Upper lobe of left lung (tissue), 6 donors: ENCODE measurements around the gene ARMH2. TPM values are rescaled to one million over a fixed set of nuclear protein-coding genes. Genes with fewer than 3 reads are reported as not detected.
A peak's percentile ranks its signal among the peaks of the same experiment; 100 is the strongest.

Experiments
- ATAC-seq, 2 donors: fragments of 200-7000 bp; cut with Tn5 transposase; one replicate each; pipeline ENCODE4 v1.9.1; 2022; ENCODE audit warnings: mild to moderate bottlenecking in 2 of 2, moderate library complexity in 2 of 2; ENCODE audit not compliant: low FRiP score in 2 of 2
- DNase-seq, 2 donors: peaks; one replicate each; pipeline ENCODE4 v3.0.0-alpha.2; 2019 to 2020
- H3K27ac ChIP-seq, 4 donors: fragments of 200-600 bp; sonication (generic); one replicate each; pipeline ENCODE4 v1.5.1; 2016 to 2019
- H3K27me3 ChIP-seq, 4 donors: fragments of 200-600 bp; sonication (generic); one replicate each; pipeline ENCODE4 v1.5.1; 2017 to 2019
- H3K36me3 ChIP-seq, 4 donors: fragments of 200-600 bp; sonication (generic); one replicate each; pipeline ENCODE4 v1.5.1; 2016 to 2019
- H3K4me1 ChIP-seq, 4 donors: fragments of 200-600 bp; sonication (generic); one replicate each; pipeline ENCODE4 v1.5.1; 2018 to 2019
- H3K4me3 ChIP-seq, 4 donors: fragments of 200-600 bp; sonication (generic); one replicate each; pipeline ENCODE4 v1.5.1; 2017 to 2019; ENCODE audit warnings: mild to moderate bottlenecking in 2 of 4, moderate library complexity in 1 of 4
- H3K9me3 ChIP-seq, 4 donors: fragments of 200-600 bp; sonication (generic); one replicate each; pipeline ENCODE4 v1.5.1; 2018 to 2019
- EP300 ChIP-seq, 4 donors: sonication (generic); formaldehyde crosslinking; IDR thresholded peaks; one replicate each; pipeline ENCODE4 v1.5.1; 2017; ENCODE audit warnings: antibody characterized with exemption in 4 of 4, control low read depth in 2 of 4
- POLR2A ChIP-seq, 4 donors: fragments of 450-650 bp; IDR thresholded peaks; one replicate each; pipeline ENCODE4 v1.5.1; 2016 to 2017; ENCODE audit warnings: antibody characterized with exemption in 4 of 4, mild to moderate bottlenecking in 2 of 4
- POLR2AphosphoS5 ChIP-seq, 2 donors: sonication (generic); formaldehyde crosslinking; IDR thresholded peaks; one replicate each; pipeline ENCODE4 v1.5.1; 2017; ENCODE audit warnings: antibody characterized with exemption in 2 of 2
- WGBS, 2 donors: methylation state at CpG; one replicate each; pipeline ENCODE4 v1.1.5; 2017 to 2018; 5-methylcytosine and 5-hydroxymethylcytosine counted together
- total RNA-seq, 6 donors: library from RNA; depleted of rRNA in 4 of 6; stranded (reverse); fragments of >200 nt in 4 of 6; gene quantifications; one replicate each; pipeline versions ENCODE4 v1.1.0 to v1.2.1, GENCODE V29; 2016 to 2021
- TF ChIP-seq, protein P1 (sequence below), 6 experiments: fragments of 450-650 bp in 4 of 6; fragments of 200-600 bp in 2 of 6; sonication (generic) in 2 of 6; IDR thresholded peaks; one replicate each; pipeline ENCODE4 v1.5.1; 2016 to 2019; ENCODE audit warnings: antibody characterized with exemption in 6 of 6
- donor health status: DM: no; HTN: no; CAD: no; lungs with moderate emphysema.
- donor health status: DM: no; HTN: yes; CAD: no; lungs with severe emphysema.

The ARMH2 gene
- total RNA-seq, 6 donors from 2014 or later: 0.76 to 2.4 (median 1.7) TPM; not detected in 3

DNA sequence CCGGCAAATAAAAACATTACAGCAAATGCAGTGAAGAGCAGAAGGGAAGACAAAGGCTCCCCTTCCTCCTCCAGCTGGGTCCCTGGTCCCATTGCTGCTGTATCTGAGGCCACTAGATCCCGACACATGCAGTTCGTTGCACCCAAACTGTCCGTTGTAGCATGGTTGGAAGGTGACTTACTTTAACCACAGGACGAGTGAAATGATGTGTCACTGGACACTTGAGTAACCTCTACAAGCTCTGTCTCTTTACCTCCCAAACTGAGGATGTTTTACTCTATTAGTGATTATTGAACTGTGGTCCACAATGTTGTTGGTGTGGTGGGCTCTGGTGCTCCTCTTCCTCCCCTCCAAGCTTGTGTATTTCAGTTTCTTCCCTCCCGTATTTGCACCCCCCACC, 46.2 kb upstream of the ARMH2 start:
- no peak for DNase-seq
- 82 to 95% methylated on average over 6 of the region's 6 CpGs for WGBS, 2 donors
- Histone ChIP-seq H3K36me3 (peaks cover 0 to 63% (median 16%) of the 10 kb centered on the region in 4 donors), H3K27ac (no peak overlapping the region), H3K4me3 (no peak overlapping the region), H3K4me1 (no peaks in the 10 kb centered on the region), H3K9me3 (no peaks in the 10 kb centered on the region), H3K27me3 (no peaks in the 10 kb centered on the region)
- no peak for TF ChIP-seq POLR2AphosphoS5 (IDR thresholded peaks at IDR 0.05)
- TF ChIP-seq EP300 (IDR thresholded peaks at IDR 0.05): no peak
- TF ChIP-seq POLR2A (IDR thresholded peaks at IDR 0.05): no peak
- TF ChIP-seq, protein P1, sequence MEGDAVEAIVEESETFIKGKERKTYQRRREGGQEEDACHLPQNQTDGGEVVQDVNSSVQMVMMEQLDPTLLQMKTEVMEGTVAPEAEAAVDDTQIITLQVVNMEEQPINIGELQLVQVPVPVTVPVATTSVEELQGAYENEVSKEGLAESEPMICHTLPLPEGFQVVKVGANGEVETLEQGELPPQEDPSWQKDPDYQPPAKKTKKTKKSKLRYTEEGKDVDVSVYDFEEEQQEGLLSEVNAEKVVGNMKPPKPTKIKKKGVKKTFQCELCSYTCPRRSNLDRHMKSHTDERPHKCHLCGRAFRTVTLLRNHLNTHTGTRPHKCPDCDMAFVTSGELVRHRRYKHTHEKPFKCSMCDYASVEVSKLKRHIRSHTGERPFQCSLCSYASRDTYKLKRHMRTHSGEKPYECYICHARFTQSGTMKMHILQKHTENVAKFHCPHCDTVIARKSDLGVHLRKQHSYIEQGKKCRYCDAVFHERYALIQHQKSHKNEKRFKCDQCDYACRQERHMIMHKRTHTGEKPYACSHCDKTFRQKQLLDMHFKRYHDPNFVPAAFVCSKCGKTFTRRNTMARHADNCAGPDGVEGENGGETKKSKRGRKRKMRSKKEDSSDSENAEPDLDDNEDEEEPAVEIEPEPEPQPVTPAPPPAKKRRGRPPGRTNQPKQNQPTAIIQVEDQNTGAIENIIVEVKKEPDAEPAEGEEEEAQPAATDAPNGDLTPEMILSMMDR (IDR thresholded peaks at IDR 0.05): no peak
- no peak for ATAC-seq

DNA sequence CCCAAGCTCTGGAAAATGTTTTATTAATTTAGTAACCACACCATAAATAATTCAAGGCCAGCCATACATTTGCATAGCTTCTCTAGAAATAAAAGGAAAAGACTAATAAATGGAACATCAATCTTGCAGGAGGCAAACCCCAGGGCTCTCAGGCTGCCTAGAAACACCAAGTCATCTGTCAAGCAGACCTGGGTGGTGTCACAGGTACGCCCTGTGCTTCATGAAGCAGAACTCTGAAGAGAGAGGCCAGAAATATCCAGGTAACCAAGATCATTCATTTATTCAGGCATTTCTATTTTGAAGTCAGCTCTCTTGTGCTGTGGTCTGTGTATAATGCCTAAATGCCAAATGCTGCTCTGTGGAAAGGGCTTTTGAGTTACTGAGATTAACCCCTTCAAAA, 45.3 kb upstream of the ARMH2 start:
- Histone ChIP-seq H3K27ac (no peak overlapping the region), H3K9me3 (no peaks in the 10 kb centered on the region), H3K4me1 (no peaks in the 10 kb centered on the region), H3K27me3 (no peaks in the 10 kb centered on the region), H3K4me3 (no peak overlapping the region), H3K36me3 (peaks cover 0 to 54% (median 12%) of the 10 kb centered on the region in 4 donors)
- ATAC-seq (no peak), DNase-seq (no peak)
- TF ChIP-seq, protein P1 (IDR thresholded peaks at IDR 0.05): no peak
- TF ChIP-seq POLR2AphosphoS5 (IDR thresholded peaks at IDR 0.05) (no peak), POLR2A (IDR thresholded peaks at IDR 0.05) (no peak), EP300 (IDR thresholded peaks at IDR 0.05) (no peak)
- WGBS, 2 donors: 76 to 94% methylated on average over 1 of the region's 1 CpG

DNA sequence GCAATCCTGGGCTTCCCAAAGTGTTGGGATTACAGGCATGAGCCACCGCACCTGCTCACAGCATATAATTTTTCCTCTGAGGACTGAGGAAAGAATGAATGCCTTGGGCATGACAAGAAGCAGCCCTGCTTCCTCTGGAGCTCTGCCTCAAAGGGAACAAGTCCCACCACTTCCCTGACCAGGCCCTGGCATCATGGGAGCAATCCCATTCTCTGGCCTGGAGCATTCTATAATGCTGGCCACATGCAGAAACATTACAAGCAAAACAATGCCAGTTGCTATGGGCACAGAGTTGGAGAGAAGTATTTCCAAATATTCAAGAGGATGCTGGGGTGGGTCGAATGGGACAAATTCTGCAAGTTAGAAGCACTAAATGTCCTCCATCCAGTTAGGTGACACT, 41.5 kb upstream of the ARMH2 start:
- TF ChIP-seq POLR2A (IDR thresholded peaks at IDR 0.05): no peak
- no peak for TF ChIP-seq POLR2AphosphoS5 (IDR thresholded peaks at IDR 0.05)
- no peak for TF ChIP-seq EP300 (IDR thresholded peaks at IDR 0.05)
- TF ChIP-seq, protein P1 (IDR thresholded peaks at IDR 0.05): no peak
- DNase-seq (no peak), ATAC-seq (no peak)
- Histone ChIP-seq H3K27me3 (no peaks in the 10 kb centered on the region), H3K36me3 (peaks cover 0 to 20% (median 12%) of the 10 kb centered on the region in 4 donors), H3K27ac (no peak overlapping the region), H3K9me3 (no peaks in the 10 kb centered on the region), H3K4me3 (no peak overlapping the region), H3K4me1 (peaks cover 0 to 7% (median 3%) of the 10 kb centered on the region in 4 donors)
- WGBS, 2 donors: 79 to 86% methylated on average over 2 of the region's 2 CpGs

DNA sequence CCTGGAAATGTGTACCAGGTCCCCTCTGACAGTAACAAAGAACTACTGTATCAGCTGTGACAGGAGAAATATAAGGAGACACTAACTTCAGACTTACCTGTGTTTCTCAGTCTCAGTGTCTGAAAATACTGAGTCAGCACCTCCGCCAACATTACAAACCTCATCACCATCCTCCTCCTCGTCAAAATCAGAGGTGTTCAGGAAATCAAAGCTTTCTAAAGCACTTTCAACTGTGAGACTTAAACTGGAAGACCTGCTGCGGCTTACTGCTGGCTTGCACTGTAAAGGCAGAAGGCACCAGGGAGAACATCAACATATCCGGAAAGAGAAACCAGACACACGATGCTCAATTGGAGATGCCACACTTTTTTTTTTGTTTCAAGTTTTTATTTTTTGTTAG, 40.3 kb upstream of the ARMH2 start:
- H3K36me3 ChIP-seq: peaks cover 0 to 17% (median 12%) of the 10 kb centered on the region in 4 donors
- H3K27me3 ChIP-seq: no peaks in the 10 kb centered on the region
- no peak overlapping the region for H3K4me3 ChIP-seq
- ATAC-seq (no peak), DNase-seq (no peak)
- H3K4me1 ChIP-seq: peaks cover 0 to 9% (median 3%) of the 10 kb centered on the region in 4 donors
- 75 to 82% methylated on average over 5 of the region's 5 CpGs for WGBS, 2 donors
- H3K27ac ChIP-seq: no peak overlapping the region
- H3K9me3 ChIP-seq: no peaks in the 10 kb centered on the region
- no peak for TF ChIP-seq POLR2A (IDR thresholded peaks at IDR 0.05)
- TF ChIP-seq, protein P1 (IDR thresholded peaks at IDR 0.05): no peak
- no peak for TF ChIP-seq POLR2AphosphoS5 (IDR thresholded peaks at IDR 0.05)
- TF ChIP-seq EP300 (IDR thresholded peaks at IDR 0.05): no peak

DNA sequence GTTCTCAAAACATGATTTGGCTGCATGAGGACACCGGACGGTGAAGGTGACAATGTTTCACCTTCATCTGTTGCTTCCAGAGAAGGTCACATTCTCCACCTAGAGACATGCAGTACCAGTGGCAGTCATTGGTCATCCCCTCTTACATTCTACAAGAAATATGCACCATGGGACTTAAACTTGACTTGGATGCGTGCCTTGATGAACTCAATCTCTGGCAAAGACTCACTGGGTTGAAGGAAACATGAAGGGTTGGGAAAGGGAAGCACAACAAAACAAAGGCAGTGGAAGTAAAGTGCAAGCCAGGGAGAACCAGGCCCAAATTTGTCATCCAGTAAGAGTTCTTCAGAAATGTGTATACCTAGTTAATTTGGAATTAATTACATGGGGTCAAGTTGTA, 39.4 kb upstream of the ARMH2 start:
- Histone ChIP-seq H3K36me3 (peaks cover 0 to 14% (median 7%) of the 10 kb centered on the region in 4 donors), H3K9me3 (no peaks in the 10 kb centered on the region), H3K27ac (peak overlapping the region in 1 of 4 donors; percentile 36), H3K4me1 (peaks cover 0 to 9% (median 3%) of the 10 kb centered on the region in 4 donors), H3K4me3 (no peak overlapping the region), H3K27me3 (no peaks in the 10 kb centered on the region)
- 93 to 95% methylated on average over 3 of the region's 3 CpGs for WGBS, 2 donors
- DNase-seq (no peak), ATAC-seq (peak in 1 of 2 donors; percentile 72)
- TF ChIP-seq EP300 (IDR thresholded peaks at IDR 0.05) (no peak), POLR2AphosphoS5 (IDR thresholded peaks at IDR 0.05) (no peak), POLR2A (IDR thresholded peaks at IDR 0.05) (no peak)
- TF ChIP-seq, protein P1 (IDR thresholded peaks at IDR 0.05): no peak
